BLaER1 treated with 17β-estradiol and CSF1 and Interleukin-3, amounts not matched to agents 10 nM and 100 nM (cell line): Measurements from ENCODE around the gene GLYATL2.

Experiments
- H3K27ac ChIP-seq, 11 experiments: shearing (Covaris generic); formaldehyde crosslinking; 2 replicates each; pipeline ENCODE4 v1.8.1; 2022
- H3K27me3 ChIP-seq, 11 experiments: shearing (Covaris generic); formaldehyde crosslinking; 2 replicates each; pipeline ENCODE4 v1.8.1; 2022
- H3K36me3 ChIP-seq, 11 experiments: shearing (Covaris generic); formaldehyde crosslinking; 2 replicates each; pipeline ENCODE4 v1.8.1; 2022
- H3K4me1 ChIP-seq, 10 experiments: shearing (Covaris generic); formaldehyde crosslinking; 2 replicates each; pipeline ENCODE4 v1.8.1; 2022
- H3K4me2 ChIP-seq, 11 experiments: shearing (Covaris generic); formaldehyde crosslinking; 2 replicates each; pipeline ENCODE4 v1.8.1; 2022
- H3K4me3 ChIP-seq, 10 experiments: shearing (Covaris generic); formaldehyde crosslinking; 2 replicates each; pipeline ENCODE4 v1.8.1; 2022
- H3K9ac ChIP-seq, 11 experiments: shearing (Covaris generic); formaldehyde crosslinking; 2 replicates each; pipeline ENCODE4 v1.8.1; 2022
- H3K9me3 ChIP-seq, 11 experiments: shearing (Covaris generic); formaldehyde crosslinking; replicated peaks in 1 of 11; 2 replicates each; pipeline ENCODE4 v1.8.1; 2022
- H4K20me1 ChIP-seq, 11 experiments: shearing (Covaris generic); formaldehyde crosslinking; 2 replicates each; pipeline ENCODE4 v1.8.1; 2022
- Cebpa-rat ChIP-seq, 11 experiments: shearing (Covaris generic); IDR thresholded peaks; 2 replicates each; pipeline ENCODE4 v1.8.1; 2022

Gene GLYATL2, protein sequence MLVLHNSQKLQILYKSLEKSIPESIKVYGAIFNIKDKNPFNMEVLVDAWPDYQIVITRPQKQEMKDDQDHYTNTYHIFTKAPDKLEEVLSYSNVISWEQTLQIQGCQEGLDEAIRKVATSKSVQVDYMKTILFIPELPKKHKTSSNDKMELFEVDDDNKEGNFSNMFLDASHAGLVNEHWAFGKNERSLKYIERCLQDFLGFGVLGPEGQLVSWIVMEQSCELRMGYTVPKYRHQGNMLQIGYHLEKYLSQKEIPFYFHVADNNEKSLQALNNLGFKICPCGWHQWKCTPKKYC

DNA sequence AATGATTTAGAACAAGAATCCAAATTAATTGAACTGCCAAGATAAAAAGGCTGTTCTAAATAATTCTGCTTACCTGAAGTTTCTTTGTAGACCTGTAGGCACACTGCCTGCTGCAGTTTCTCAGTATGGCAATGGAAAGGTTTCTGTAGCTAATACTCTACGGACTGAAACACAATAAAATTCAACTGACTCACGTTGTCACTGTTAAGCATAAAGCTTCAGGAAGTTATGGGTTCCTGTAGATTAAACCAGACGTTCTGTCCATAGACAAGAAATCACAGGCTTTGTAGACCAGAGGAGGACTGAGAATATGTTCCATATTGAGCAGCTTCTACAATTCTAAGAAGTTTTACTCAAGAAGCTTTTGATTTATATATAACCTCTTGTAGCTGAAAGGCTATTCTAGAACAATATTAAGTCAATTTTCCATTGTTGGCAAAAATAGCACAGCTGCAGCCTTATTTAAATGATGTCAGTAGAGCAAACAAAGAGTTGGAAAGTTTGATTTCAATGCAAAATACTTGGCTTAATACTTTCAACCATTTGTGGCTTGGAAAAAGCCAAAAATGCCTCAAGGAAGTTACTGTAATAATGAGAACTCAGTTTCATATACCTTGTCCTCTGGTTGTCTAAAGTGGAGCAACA, at the start of gene GLYATL2:
Gene GLYATL2, minus strand, starts transcription at position 344 of the 645 bp plus-strand sequence. CDS start 5,092 bp downstream, outside the sequence.
- Histone ChIP-seq H3K36me3 (no peaks in the 10 kb centered on the region), H3K9ac (no peak within 1 kb of the TSS), H3K27ac (no peak within 1 kb of the TSS), H3K27me3 (no peaks in the 10 kb centered on the region), H3K4me3 (no peak within 1 kb of the TSS), H3K4me2 (peak within 1 kb of the TSS in 6 of 11 experiments; percentile 24 to 58 (median 36); a peak in 9 of 22 replicates), H3K4me1 (peaks cover 0 to 17% (median 2%) of the 10 kb centered on the region in 10 experiments; a peak in 9 of 20 replicates), H4K20me1 (no peaks in the 10 kb centered on the region), H3K9me3 (no peaks in the 10 kb centered on the region)
- no peak for TF ChIP-seq Cebpa-rat (IDR thresholded peaks at IDR 0.05)

DNA sequence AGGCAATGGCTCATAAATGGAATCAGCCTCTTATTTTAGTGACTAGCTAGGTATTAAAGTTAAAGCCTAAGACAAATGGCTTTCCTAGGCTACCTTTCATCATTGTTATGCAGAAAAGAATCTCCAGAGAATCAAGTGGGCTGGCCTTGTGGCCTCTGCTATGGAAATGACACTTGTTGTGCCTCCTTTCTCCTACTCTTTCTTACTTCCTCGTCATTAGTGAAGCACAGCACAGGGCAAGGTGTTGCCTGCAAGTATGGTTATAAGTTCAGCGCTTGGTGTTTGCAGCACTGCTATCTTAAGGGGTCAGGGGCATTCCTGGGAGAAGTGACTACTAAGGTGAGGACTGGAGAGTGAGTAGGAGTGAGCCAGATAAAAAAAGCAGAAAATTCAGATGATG, 49.4 kb upstream of the GLYATL2 start:
- H3K4me3 ChIP-seq = no peak overlapping the region
- H3K36me3 ChIP-seq = no peaks in the 10 kb centered on the region
- H3K9me3 ChIP-seq = no peaks in the 10 kb centered on the region
- H3K4me2 ChIP-seq = no peak overlapping the region
- H3K4me1 ChIP-seq = peaks cover 6 to 26% (median 20%) of the 10 kb centered on the region in 10 experiments; a peak in 18 of 20 replicates
- H3K27me3 ChIP-seq = no peaks in the 10 kb centered on the region
- no peak for TF ChIP-seq Cebpa-rat (IDR thresholded peaks at IDR 0.05)
- no peak overlapping the region for H3K27ac ChIP-seq
- no peak overlapping the region for H3K9ac ChIP-seq
- H4K20me1 ChIP-seq = no peaks in the 10 kb centered on the region

DNA sequence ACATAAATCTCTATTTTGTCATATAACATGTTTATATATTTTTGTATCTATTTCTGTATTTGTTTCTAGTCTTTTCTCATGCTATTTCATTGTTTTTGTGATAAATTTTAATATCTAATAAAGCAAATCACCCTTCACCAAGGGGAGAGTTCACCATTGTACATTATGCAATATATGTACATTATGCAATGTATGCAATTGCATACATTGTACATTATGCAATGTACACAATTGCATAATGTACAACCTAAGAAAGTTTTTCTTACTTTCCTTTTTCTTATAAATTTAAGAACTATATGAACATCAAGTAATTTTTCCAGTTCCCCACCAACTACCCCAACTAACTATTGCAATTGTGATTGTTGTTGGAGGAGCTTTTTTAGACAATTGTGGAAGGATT, 44.1 kb upstream of the GLYATL2 start:
- Histone ChIP-seq H3K9ac (no peak overlapping the region), H3K4me3 (no peak overlapping the region), H3K4me1 (peaks cover 0 to 5% (median 0%) of the 10 kb centered on the region in 10 experiments; a peak in 2 of 20 replicates), H3K27ac (no peak overlapping the region), H3K36me3 (no peaks in the 10 kb centered on the region), H4K20me1 (no peaks in the 10 kb centered on the region), H3K4me2 (no peak overlapping the region), H3K27me3 (no peaks in the 10 kb centered on the region), H3K9me3 (no peaks in the 10 kb centered on the region)
- TF ChIP-seq Cebpa-rat (IDR thresholded peaks at IDR 0.05) = no peak

DNA sequence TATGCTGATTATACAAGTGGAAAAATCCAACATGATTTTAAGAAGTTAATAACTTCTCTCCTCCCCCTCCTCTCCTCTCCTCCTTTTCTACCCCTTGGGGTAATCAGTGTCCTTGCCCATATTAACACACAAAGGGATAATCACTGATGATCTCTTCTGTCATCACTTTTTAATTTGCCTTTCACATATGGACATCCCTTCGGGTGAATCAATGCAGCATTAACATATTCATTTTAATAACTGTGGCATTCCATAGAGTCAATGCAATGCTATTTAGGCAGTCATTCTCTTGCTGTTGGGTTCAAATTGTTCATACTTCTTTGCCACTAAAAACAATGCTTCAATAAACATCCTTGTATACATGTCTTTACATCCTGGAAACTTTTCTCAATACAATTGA, 42.9 kb upstream of the GLYATL2 start:
- peaks cover 0 to 5% (median 0%) of the 10 kb centered on the region in 10 experiments; a peak in 2 of 20 replicates for H3K4me1 ChIP-seq
- H3K36me3 ChIP-seq = no peaks in the 10 kb centered on the region
- H3K4me3 ChIP-seq = no peak overlapping the region
- TF ChIP-seq Cebpa-rat (IDR thresholded peaks at IDR 0.05) = no peak
- no peak overlapping the region for H3K27ac ChIP-seq
- H4K20me1 ChIP-seq = no peaks in the 10 kb centered on the region
- H3K27me3 ChIP-seq = no peaks in the 10 kb centered on the region
- no peak overlapping the region for H3K9ac ChIP-seq
- H3K9me3 ChIP-seq = peaks cover 5 to 9% (median 6%) of the 10 kb centered on the region in 11 experiments; a peak in 11 of 22 replicates
- H3K4me2 ChIP-seq = no peak overlapping the region

DNA sequence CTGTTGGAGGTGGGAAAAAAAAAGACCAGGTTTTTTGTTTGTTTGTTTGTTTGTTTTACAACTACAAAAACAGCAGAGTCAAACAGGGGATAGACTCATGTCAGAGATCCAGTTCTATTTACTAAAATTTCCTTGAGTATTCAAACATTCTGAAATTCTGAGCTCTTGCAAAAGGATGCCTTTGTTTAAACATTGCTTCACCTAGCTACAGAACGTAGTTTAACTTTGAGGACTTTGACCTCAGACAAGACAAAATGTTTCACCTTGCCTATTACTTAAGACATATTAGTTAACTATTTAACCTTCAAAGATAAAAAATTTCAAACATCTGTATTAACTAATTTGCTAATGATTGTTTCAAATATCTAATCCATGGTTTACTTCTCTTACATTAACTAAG, 36.1 kb upstream of the GLYATL2 start:
- no peak overlapping the region for H3K27ac ChIP-seq

DNA sequence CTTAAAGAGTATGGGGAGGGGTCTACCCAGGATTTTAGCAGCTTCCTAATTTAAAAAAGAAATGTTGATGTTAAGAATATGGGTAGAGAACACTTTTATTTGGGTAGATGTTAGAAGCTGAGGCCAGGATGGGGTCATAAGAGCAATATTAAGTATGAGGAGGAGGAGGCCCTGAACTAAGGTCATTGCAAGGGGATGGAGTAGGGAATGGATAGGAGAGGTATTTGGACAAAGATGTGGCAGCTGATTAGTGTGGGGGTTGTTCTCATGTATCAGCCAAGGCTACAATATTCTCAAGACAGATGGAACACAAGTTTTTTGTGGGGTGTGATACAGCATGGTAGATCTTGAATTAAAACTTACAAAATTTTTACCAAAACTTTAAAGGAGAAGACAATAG, 35.7 kb upstream of the GLYATL2 start:
- no peak for TF ChIP-seq Cebpa-rat (IDR thresholded peaks at IDR 0.05)
- Histone ChIP-seq H3K4me2 (no peak overlapping the region), H4K20me1 (no peaks in the 10 kb centered on the region), H3K27ac (no peak overlapping the region), H3K9ac (no peak overlapping the region), H3K4me1 (peaks cover 0 to 5% (median 0%) of the 10 kb centered on the region in 10 experiments; a peak in 2 of 20 replicates), H3K4me3 (no peak overlapping the region), H3K9me3 (peaks cover 20 to 33% (median 26%) of the 10 kb centered on the region in 11 experiments), H3K36me3 (no peaks in the 10 kb centered on the region), H3K27me3 (no peaks in the 10 kb centered on the region)

More for the DNA sequence above, 36.1 kb upstream of the GLYATL2 start:
- TF ChIP-seq Cebpa-rat (IDR thresholded peaks at IDR 0.05) = no peak
- Histone ChIP-seq H3K4me3 (no peak overlapping the region), H3K4me1 (peaks cover 0 to 5% (median 0%) of the 10 kb centered on the region in 10 experiments; a peak in 2 of 20 replicates), H3K4me2 (no peak overlapping the region), H3K9ac (no peak overlapping the region), H3K9me3 (peaks cover 20 to 33% (median 26%) of the 10 kb centered on the region in 11 experiments), H3K36me3 (no peaks in the 10 kb centered on the region), H3K27me3 (no peaks in the 10 kb centered on the region), H4K20me1 (no peaks in the 10 kb centered on the region)

DNA sequence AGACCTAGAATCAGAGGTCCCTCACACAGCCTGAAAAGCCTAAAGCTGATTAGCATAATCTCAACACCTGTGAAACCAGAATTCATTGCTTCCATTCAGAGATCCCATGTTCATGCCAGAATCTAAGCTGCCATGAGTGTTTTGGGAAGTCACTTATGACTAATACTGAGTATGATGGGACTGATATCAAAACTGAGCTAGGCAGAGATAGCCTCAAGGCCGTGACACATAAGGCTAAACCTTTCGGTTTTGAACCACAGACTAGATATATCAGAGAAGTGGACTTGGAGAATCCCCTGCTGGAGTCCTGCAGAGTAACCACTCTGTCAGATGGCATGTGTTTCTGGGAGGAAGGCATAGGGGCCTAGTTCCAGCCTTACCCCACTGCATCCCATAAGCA, 23.1 kb upstream of the GLYATL2 start:
- no peaks in the 10 kb centered on the region for H3K27me3 ChIP-seq
- no peak overlapping the region for H3K4me3 ChIP-seq
- H3K9ac ChIP-seq = no peak overlapping the region
- TF ChIP-seq Cebpa-rat (IDR thresholded peaks at IDR 0.05) = no peak
- H3K4me1 ChIP-seq = no peaks in the 10 kb centered on the region
- no peak overlapping the region for H3K27ac ChIP-seq
- H3K9me3 ChIP-seq = peaks cover 8 to 14% (median 11%) of the 10 kb centered on the region in 11 experiments; a peak in 18 of 22 replicates
- no peaks in the 10 kb centered on the region for H3K36me3 ChIP-seq
- no peak overlapping the region for H3K4me2 ChIP-seq
- H4K20me1 ChIP-seq = no peaks in the 10 kb centered on the region

DNA sequence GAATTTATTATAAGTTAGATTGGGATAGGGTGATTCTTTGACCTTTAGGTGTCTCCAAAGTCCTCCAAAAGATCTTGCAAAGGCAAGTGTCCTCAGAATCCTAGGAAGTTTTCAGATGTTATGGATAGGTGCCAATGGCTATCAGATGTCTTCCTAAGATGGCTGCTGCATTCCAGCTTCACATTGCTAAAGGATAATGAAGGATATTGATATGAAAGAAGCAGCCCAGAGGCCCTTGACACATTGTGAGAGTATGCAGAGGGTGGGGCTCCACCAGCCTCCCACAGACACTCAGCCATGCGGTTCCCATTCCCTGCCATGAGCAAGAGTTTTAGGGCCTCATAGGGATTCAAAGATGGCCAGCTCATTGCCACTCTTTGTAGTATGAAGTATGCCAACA, 22.3 kb upstream of the GLYATL2 start:
- Histone ChIP-seq H3K27ac (no peak overlapping the region), H3K4me3 (no peak overlapping the region), H3K9ac (no peak overlapping the region), H3K36me3 (no peaks in the 10 kb centered on the region), H4K20me1 (no peaks in the 10 kb centered on the region), H3K9me3 (peaks cover 11 to 21% (median 16%) of the 10 kb centered on the region in 11 experiments; a peak in 18 of 22 replicates), H3K4me2 (no peak overlapping the region), H3K27me3 (no peaks in the 10 kb centered on the region), H3K4me1 (no peaks in the 10 kb centered on the region)
- TF ChIP-seq Cebpa-rat (IDR thresholded peaks at IDR 0.05) = no peak

DNA sequence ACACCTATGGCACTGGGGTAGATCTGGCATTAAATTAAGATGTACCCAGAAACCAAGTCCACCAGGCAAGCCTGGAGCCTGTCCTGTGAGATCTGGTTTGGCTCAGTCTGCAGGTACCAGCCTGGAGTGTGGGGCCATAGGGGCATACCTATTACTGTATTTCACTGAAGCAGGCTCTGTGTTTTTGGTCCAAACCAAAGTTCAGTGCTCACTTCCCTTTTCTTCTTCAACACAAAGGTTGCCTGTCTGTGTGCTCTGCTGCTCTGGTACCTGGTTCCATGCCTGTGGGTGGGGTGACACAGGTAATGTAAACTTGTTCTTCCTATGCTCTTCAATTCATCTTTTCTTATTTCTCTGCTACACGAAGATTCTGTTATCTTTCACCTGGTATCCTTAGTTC, 19.8 kb upstream of the GLYATL2 start:
- H4K20me1 ChIP-seq = no peaks in the 10 kb centered on the region
- no peak overlapping the region for H3K9ac ChIP-seq
- no peaks in the 10 kb centered on the region for H3K36me3 ChIP-seq
- H3K9me3 ChIP-seq = peaks cover 11 to 22% (median 19%) of the 10 kb centered on the region in 11 experiments; a peak in 18 of 22 replicates
- H3K27me3 ChIP-seq = no peaks in the 10 kb centered on the region
- no peak overlapping the region for H3K4me2 ChIP-seq
- H3K4me1 ChIP-seq = no peaks in the 10 kb centered on the region
- no peak for TF ChIP-seq Cebpa-rat (IDR thresholded peaks at IDR 0.05)
- no peak overlapping the region for H3K4me3 ChIP-seq
- no peak overlapping the region for H3K27ac ChIP-seq
